H9 (cell line): ENCODE results near the gene UBE2V1. TPM values are rescaled to one million over a fixed set of nuclear protein-coding genes. Genes with fewer than 3 reads are reported as not detected.

Experiments
- DNase-seq: peaks from one replicate; pipeline ENCODE4 v3.0.0-alpha.2; 2017
- H2AFZ ChIP-seq: one replicate; pipeline ENCODE4 v1.6.1; 2013; ENCODE audit warnings: mild to moderate bottlenecking, low read length, control low read depth, moderate library complexity
- H2AK5ac ChIP-seq: 2 replicates; pipeline ENCODE4 v1.6.1; 2013; ENCODE audit warnings: low read length, control low read depth, mixed read lengths; ENCODE audit not compliant: insufficient read length
- H2BK120ac ChIP-seq: one replicate; pipeline ENCODE4 v1.6.1; 2013; ENCODE audit warnings: low read depth, mild to moderate bottlenecking, low read length, control low read depth, inconsistent platforms; ENCODE audit not compliant: poor library complexity, severe bottlenecking
- H2BK12ac ChIP-seq: 2 replicates; pipeline ENCODE4 v1.6.1; 2013; ENCODE audit warnings: low read length, control low read depth, mixed read lengths, low read depth; ENCODE audit not compliant: insufficient read length
- H2BK15ac ChIP-seq: 2 replicates; pipeline ENCODE4 v1.6.1; 2013; ENCODE audit warnings: low read depth, low read length, control low read depth
- H2BK20ac ChIP-seq: one replicate; pipeline ENCODE4 v1.6.1; 2013; ENCODE audit warnings: low read depth, mild to moderate bottlenecking, low read length, control low read depth, inconsistent platforms; ENCODE audit not compliant: poor library complexity, severe bottlenecking
- H2BK5ac ChIP-seq: 2 replicates; pipeline ENCODE4 v1.6.1; 2013; ENCODE audit warnings: low read length, control low read depth, mixed read lengths; ENCODE audit not compliant: insufficient read length
- H3K14ac ChIP-seq: 2 replicates; pipeline ENCODE4 v1.6.1; 2013; ENCODE audit warnings: low read length, control low read depth; ENCODE audit not compliant: insufficient read depth
- H3K18ac ChIP-seq: 2 replicates; pipeline ENCODE4 v1.6.1; 2013; ENCODE audit warnings: low read depth, mild to moderate bottlenecking, mixed read lengths, low read length, control low read depth; ENCODE audit not compliant: insufficient read length
- H3K23ac ChIP-seq: 2 replicates; pipeline ENCODE4 v1.6.1; 2013; ENCODE audit warnings: low read length, control low read depth, mixed read lengths, low read depth; ENCODE audit not compliant: insufficient read length
- H3K23me2 ChIP-seq: 2 replicates; pipeline ENCODE4 v1.6.1; 2013; ENCODE audit warnings: low read depth, mild to moderate bottlenecking, mixed read lengths, low read length, control low read depth; ENCODE audit not compliant: insufficient read length, poor library complexity, severe bottlenecking
- H3K27ac ChIP-seq: 2 replicates; pipeline ENCODE4 v1.5.1; 2013; ENCODE audit warnings: low read length, control low read depth, mixed read lengths, low read depth; ENCODE audit not compliant: insufficient read length
- H3K27me3 ChIP-seq: 2 replicates; pipeline ENCODE4 v1.6.1; 2013; ENCODE audit warnings: low read length, control low read depth, inconsistent platforms; ENCODE audit not compliant: insufficient read depth
- H3K4ac ChIP-seq: 2 replicates; pipeline ENCODE4 v1.6.1; 2013; ENCODE audit warnings: low read depth, mild to moderate bottlenecking, control low read depth, inconsistent platforms, low read length, moderate library complexity
- H3K4me1 ChIP-seq: 2 replicates; pipeline ENCODE4 v1.6.1; 2013; ENCODE audit warnings: low read length, control low read depth, inconsistent platforms; ENCODE audit not compliant: insufficient read depth
- H3K4me2 ChIP-seq: 2 replicates; pipeline ENCODE4 v1.6.1; 2013; ENCODE audit warnings: low read length, control low read depth, mixed read lengths; ENCODE audit not compliant: insufficient read length, insufficient read depth
- H3K56ac ChIP-seq: 2 replicates; pipeline ENCODE4 v1.6.1; 2013; ENCODE audit warnings: low read depth, mild to moderate bottlenecking, mixed read lengths, low read length, control low read depth; ENCODE audit not compliant: insufficient read length
- H3K79me1 ChIP-seq: 2 replicates; pipeline ENCODE4 v1.6.1; 2013; ENCODE audit warnings: low read depth, mild to moderate bottlenecking, moderate library complexity, low read length, control low read depth, inconsistent platforms; ENCODE audit not compliant: insufficient read depth, poor library complexity, severe bottlenecking
- H3K79me2 ChIP-seq: 2 replicates; pipeline ENCODE4 v1.6.1; 2013; ENCODE audit warnings: low read length, control low read depth, inconsistent platforms; ENCODE audit not compliant: insufficient read depth
- H3K9ac ChIP-seq: 2 replicates; pipeline ENCODE4 v1.6.1; 2013; ENCODE audit warnings: low read length, control low read depth, mixed read lengths; ENCODE audit not compliant: insufficient read length; ENCODE audit errors: extremely low read depth
- H3K9me3 ChIP-seq: one replicate; pipeline ENCODE4 v1.6.1; 2013; ENCODE audit warnings: low read depth, low read length, inconsistent platforms; ENCODE audit not compliant: control insufficient read depth
- H3T11ph ChIP-seq: one replicate; pipeline ENCODE4 v1.6.1; 2013; ENCODE audit warnings: mild to moderate bottlenecking, low read length, control low read depth, inconsistent platforms
- H4K20me1 ChIP-seq: one replicate; pipeline ENCODE4 v1.6.1; 2013; ENCODE audit not compliant: control insufficient read depth, insufficient read length, insufficient read depth
- H4K5ac ChIP-seq: 2 replicates; pipeline ENCODE4 v1.6.1; 2013; ENCODE audit warnings: low read depth, mild to moderate bottlenecking, mixed read lengths, low read length, control low read depth; ENCODE audit not compliant: insufficient read length
- H4K8ac ChIP-seq: replicated peaks from 2 replicates; pipeline ENCODE4 v1.6.1; 2013; ENCODE audit warnings: low read length, control low read depth, mixed read lengths, low read depth; ENCODE audit not compliant: insufficient read length
- H4K91ac ChIP-seq: 2 replicates; pipeline ENCODE4 v1.6.1; 2013; ENCODE audit warnings: low read depth, mild to moderate bottlenecking, moderate library complexity, mixed read lengths, low read length, control low read depth; ENCODE audit not compliant: insufficient read length
- H3K27ac Mint-ChIP-seq, 3 experiments: 2 replicates in 2 of 3; 3 replicates in 1 of 3; pipeline ENCODE4 v1.8.0; 2020 to 2021; ENCODE audit warnings: mixed read lengths in 3 of 3, mild to moderate bottlenecking in 1 of 3, moderate library complexity in 1 of 3
- H3K27me3 Mint-ChIP-seq: 2 replicates; pipeline ENCODE4 v1.8.0; 2021; ENCODE audit warnings: low read depth, mild to moderate bottlenecking, moderate library complexity, mixed read lengths
- H3K36me3 Mint-ChIP-seq, 3 experiments: 2 replicates in 2 of 3; 3 replicates in 1 of 3; pipeline ENCODE4 v1.8.0; 2020 to 2021; ENCODE audit warnings: low read depth in 3 of 3, mixed read lengths in 3 of 3; ENCODE audit not compliant: insufficient read depth in 1 of 3
- H3K4me1 Mint-ChIP-seq, 2 experiments: 2 replicates each; pipeline ENCODE4 v1.8.0; 2020; ENCODE audit warnings: mixed read lengths in 2 of 2
- H3K4me3 Mint-ChIP-seq, 2 experiments: 2 replicates in 1 of 2; 3 replicates in 1 of 2; pipeline ENCODE4 v1.8.0; 2020 to 2021; ENCODE audit warnings: mild to moderate bottlenecking in 2 of 2, mixed read lengths in 2 of 2, moderate library complexity in 1 of 2
- H3K9me3 Mint-ChIP-seq, 2 experiments: 2 replicates in 1 of 2; 3 replicates in 1 of 2; pipeline ENCODE4 v1.8.0; 2020; ENCODE audit warnings: mild to moderate bottlenecking in 2 of 2, mixed read lengths in 2 of 2, moderate library complexity in 1 of 2
- WGBS: extraction: QIAGEN DNeasy Blood & Tissue Kit; methylation state at CpG from one replicate; pipeline ENCODE4 v1.1.7; 2013; ENCODE audit warnings: missing lambda C conversion rate, low lambda C conversion rate, mixed read lengths; ENCODE audit not compliant: insufficient read length; ENCODE audit errors: extremely low coverage; 5-methylcytosine and 5-hydroxymethylcytosine counted together
- total RNA-seq: library from RNA; stranded (reverse); gene quantifications from 2 replicates; pipeline ENCODE4 v1.2.1, GENCODE V29; 2021
- TF ChIP-seq, protein P1 (sequence below): fragments of 200-600 bp; sonication (generic); conservative IDR thresholded peaks from 3 replicates; pipeline ENCODE4 v1.8.0; 2021; ENCODE audit warnings: antibody characterized with exemption, mild to moderate bottlenecking

Gene UBE2V1
- total RNA-seq, 1 experiment from 2014 or later, result 152 TPM

DNA sequence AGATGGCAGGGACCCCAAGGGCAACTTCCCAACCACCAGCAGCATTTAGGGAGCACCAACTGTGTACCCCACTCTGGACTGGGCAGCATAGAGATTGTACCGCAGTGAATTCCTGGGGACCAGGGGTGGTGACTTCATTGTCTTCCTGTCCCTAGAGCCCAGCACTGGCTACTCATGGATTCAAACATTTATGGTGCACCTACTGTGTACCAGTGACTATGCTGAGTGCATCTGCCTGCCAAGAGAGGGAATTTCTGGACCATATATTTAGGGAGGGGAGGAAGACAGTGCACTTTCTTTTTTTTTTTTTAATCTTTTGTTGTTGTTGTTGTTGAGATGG, 55.3 kb downstream of the UBE2V1 start:
- H3K23me2 ChIP-seq, result no peaks in the 10 kb centered on the region
- H3K27me3 Mint-ChIP-seq, result no peaks in the 10 kb centered on the region; the same call in 1 of the 2 replicates

More for the DNA sequence above, 55.3 kb downstream of the UBE2V1 start:
- Histone ChIP-seq H3K56ac (no peak overlapping the region), H2AK5ac (no peak overlapping the region), H3K27ac (no peak overlapping the region), H3K9ac (no peak overlapping the region), H3K79me1 (no peaks in the 10 kb centered on the region), H3K14ac (no peak overlapping the region), H4K8ac (no peak overlapping the region), H3T11ph (no peak overlapping the region), H2BK5ac (no peak overlapping the region), H2BK12ac (no peak overlapping the region), H2BK15ac (no peak overlapping the region), H4K91ac (no peak overlapping the region), H3K27me3 (no peaks in the 10 kb centered on the region), H2BK20ac (no peak overlapping the region), H3K9me3 (no peaks in the 10 kb centered on the region), H3K4ac (no peak overlapping the region), H3K4me2 (no peak overlapping the region), H4K5ac (no peak overlapping the region), H4K20me1 (no peaks in the 10 kb centered on the region), H3K4me1 (no peaks in the 10 kb centered on the region), H2AFZ (no peak overlapping the region), H3K23ac (no peak overlapping the region), H2BK120ac (no peak overlapping the region), H3K18ac (no peak overlapping the region), H3K79me2 (no peaks in the 10 kb centered on the region)
- H3K27ac Mint-ChIP-seq, result no peak overlapping the region; a peak in 1 of 7 replicates
- peaks cover 4 to 16% of the 10 kb centered on the region in 2 experiments; a peak in 3 of 4 replicates for H3K4me1 Mint-ChIP-seq
- no peaks in the 10 kb centered on the region for H3K36me3 Mint-ChIP-seq
- H3K9me3 Mint-ChIP-seq, result no peaks in the 10 kb centered on the region; a peak in 1 of 5 replicates
- TF ChIP-seq, protein P1, sequence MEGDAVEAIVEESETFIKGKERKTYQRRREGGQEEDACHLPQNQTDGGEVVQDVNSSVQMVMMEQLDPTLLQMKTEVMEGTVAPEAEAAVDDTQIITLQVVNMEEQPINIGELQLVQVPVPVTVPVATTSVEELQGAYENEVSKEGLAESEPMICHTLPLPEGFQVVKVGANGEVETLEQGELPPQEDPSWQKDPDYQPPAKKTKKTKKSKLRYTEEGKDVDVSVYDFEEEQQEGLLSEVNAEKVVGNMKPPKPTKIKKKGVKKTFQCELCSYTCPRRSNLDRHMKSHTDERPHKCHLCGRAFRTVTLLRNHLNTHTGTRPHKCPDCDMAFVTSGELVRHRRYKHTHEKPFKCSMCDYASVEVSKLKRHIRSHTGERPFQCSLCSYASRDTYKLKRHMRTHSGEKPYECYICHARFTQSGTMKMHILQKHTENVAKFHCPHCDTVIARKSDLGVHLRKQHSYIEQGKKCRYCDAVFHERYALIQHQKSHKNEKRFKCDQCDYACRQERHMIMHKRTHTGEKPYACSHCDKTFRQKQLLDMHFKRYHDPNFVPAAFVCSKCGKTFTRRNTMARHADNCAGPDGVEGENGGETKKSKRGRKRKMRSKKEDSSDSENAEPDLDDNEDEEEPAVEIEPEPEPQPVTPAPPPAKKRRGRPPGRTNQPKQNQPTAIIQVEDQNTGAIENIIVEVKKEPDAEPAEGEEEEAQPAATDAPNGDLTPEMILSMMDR, result no peak
- no CpG with 5 or more reads among the region's 1 CpG for WGBS
- DNase-seq, result no peak
- no peak overlapping the region for H3K4me3 Mint-ChIP-seq
